Muscle layer of colon (tissue), 2 donors: ENCODE results near the gene LAMA3.

Source experiments
- H3K27ac ChIP-seq: one replicate; pipeline ENCODE4 v1.7.0; 2013; ENCODE audit warnings: low read depth, mild to moderate bottlenecking, low read length, moderate library complexity
- H3K27me3 ChIP-seq, 2 donors: one replicate each; pipeline ENCODE4 v1.7.0; 2013; ENCODE audit warnings: low read length in 2 of 2, mild to moderate bottlenecking in 2 of 2; ENCODE audit not compliant: insufficient read depth in 2 of 2, control insufficient read depth in 1 of 2
- H3K36me3 ChIP-seq: one replicate; pipeline ENCODE4 v1.7.0; 2013; ENCODE audit warnings: mild to moderate bottlenecking, low read length; ENCODE audit not compliant: insufficient read depth
- H3K4me1 ChIP-seq: one replicate; pipeline ENCODE4 v1.7.0; 2013; ENCODE audit warnings: mild to moderate bottlenecking, low read length; ENCODE audit not compliant: insufficient read depth
- H3K4me3 ChIP-seq, 2 donors: one replicate each; pipeline ENCODE4 v1.7.0; 2013; ENCODE audit warnings: low read length in 2 of 2, low read depth in 1 of 2, mild to moderate bottlenecking in 1 of 2, moderate library complexity in 1 of 2
- H3K9ac ChIP-seq: one replicate; pipeline ENCODE4 v1.7.0; 2013; ENCODE audit warnings: low read length
- H3K9me3 ChIP-seq: one replicate; pipeline ENCODE4 v1.7.0; 2013; ENCODE audit warnings: mild to moderate bottlenecking, low read length
- donor health status: abdominal sarcoma.
- donor health status: Adenocarcinoma of cecum.

LAMA3 gene

GRCh38 chr18:23939366-23939765, 250.1 kb downstream of the LAMA3 start:
- Histone ChIP-seq H3K27me3 (no peaks in the 10 kb centered on the region), H3K27ac (no peak overlapping the region), H3K9ac (no peak overlapping the region), H3K4me3 (no peak overlapping the region), H3K36me3 (no peaks in the 10 kb centered on the region), H3K4me1 (no peaks in the 10 kb centered on the region), H3K9me3 (no peaks in the 10 kb centered on the region)

- Histone ChIP-seq H3K4me3 (no peak overlapping the region), H3K27ac (no peak overlapping the region), H3K27me3 (no peaks in the 10 kb centered on the region), H3K36me3 (no peaks in the 10 kb centered on the region), H3K4me1 (no peaks in the 10 kb centered on the region), H3K9me3 (no peaks in the 10 kb centered on the region), H3K9ac (no peak overlapping the region)
These were observed 250.6 kb downstream of the LAMA3 start for GRCh38 chr18:23939896-23940295.

DNA sequence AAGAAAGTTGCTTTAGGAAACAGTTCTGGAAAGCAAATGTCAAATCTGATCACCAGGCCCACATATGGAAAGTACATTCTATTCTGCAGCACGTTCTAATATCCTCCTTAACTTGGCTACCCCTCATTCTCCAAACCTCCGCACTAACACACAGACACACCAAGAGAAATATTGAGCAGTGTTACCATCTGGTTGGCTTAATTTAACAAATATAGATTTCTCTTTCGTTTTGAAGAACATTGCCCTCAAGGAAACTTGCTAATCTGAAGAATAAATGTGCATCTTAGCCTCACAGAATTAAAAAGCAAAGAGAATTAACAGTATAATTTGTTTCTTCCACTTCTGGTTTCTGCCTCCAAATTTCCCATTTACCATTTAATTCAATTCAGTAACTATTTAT, 252.5 kb downstream of the LAMA3 start:
- H3K36me3 ChIP-seq = no peaks in the 10 kb centered on the region

GRCh38 chr18:23943104-23943503, 253.9 kb downstream of the LAMA3 start:
- no peaks in the 10 kb centered on the region for H3K9me3 ChIP-seq
- no peak overlapping the region for H3K27ac ChIP-seq
- no peaks in the 10 kb centered on the region for H3K27me3 ChIP-seq
- no peak overlapping the region for H3K9ac ChIP-seq
- no peaks in the 10 kb centered on the region for H3K36me3 ChIP-seq
- no peak overlapping the region for H3K4me3 ChIP-seq
- H3K4me1 ChIP-seq = no peaks in the 10 kb centered on the region

More for the DNA sequence above, 252.5 kb downstream of the LAMA3 start:
- Histone ChIP-seq H3K27ac (no peak overlapping the region), H3K9me3 (no peaks in the 10 kb centered on the region), H3K27me3 (no peaks in the 10 kb centered on the region), H3K9ac (no peak overlapping the region), H3K4me1 (no peaks in the 10 kb centered on the region), H3K4me3 (no peak overlapping the region)

GRCh38 chr18:23943903-23944624, 254.8 kb downstream of the LAMA3 start:
- H3K4me1 ChIP-seq = no peaks in the 10 kb centered on the region
- H3K27me3 ChIP-seq = no peaks in the 10 kb centered on the region
- no peak overlapping the region for H3K4me3 ChIP-seq
- H3K27ac ChIP-seq = no peak overlapping the region
- H3K9me3 ChIP-seq = no peaks in the 10 kb centered on the region
- H3K9ac ChIP-seq = no peak overlapping the region
- no peaks in the 10 kb centered on the region for H3K36me3 ChIP-seq

- no peaks in the 10 kb centered on the region for H3K9me3 ChIP-seq
- H3K27me3 ChIP-seq = no peaks in the 10 kb centered on the region
- H3K9ac ChIP-seq = no peak overlapping the region
- no peak overlapping the region for H3K27ac ChIP-seq
- no peak overlapping the region for H3K4me3 ChIP-seq
- H3K4me1 ChIP-seq = no peaks in the 10 kb centered on the region
- H3K36me3 ChIP-seq = no peaks in the 10 kb centered on the region
These were observed 256.3 kb downstream of the LAMA3 start for GRCh38 chr18:23945416-23946079.

DNA sequence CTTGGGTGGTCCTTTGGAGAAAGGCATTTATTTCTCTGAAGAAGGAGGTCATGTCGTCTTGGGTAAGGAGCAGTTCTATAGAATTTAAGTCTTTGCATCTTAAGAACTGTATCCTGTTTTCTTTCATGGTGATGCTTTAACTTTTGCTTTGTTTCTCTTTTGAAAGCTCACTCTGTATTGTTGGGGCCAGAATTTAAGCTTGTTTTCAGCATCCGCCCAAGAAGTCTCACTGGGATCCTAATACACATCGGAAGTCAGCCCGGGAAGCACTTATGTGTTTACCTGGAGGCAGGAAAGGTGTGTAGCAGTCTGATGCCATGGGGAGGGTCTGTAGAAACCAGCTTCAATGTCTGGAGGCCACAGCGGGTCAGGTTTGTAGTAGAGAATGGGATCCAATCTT, 260.6 kb downstream of the LAMA3 start:
- no peaks in the 10 kb centered on the region for H3K27me3 ChIP-seq
- no peak overlapping the region for H3K4me3 ChIP-seq
- H3K9me3 ChIP-seq = no peaks in the 10 kb centered on the region
- no peaks in the 10 kb centered on the region for H3K4me1 ChIP-seq
- H3K36me3 ChIP-seq = no peaks in the 10 kb centered on the region
- no peak overlapping the region for H3K9ac ChIP-seq
- no peak overlapping the region for H3K27ac ChIP-seq

- Histone ChIP-seq H3K27me3 (no peaks in the 10 kb centered on the region), H3K9me3 (no peaks in the 10 kb centered on the region), H3K27ac (no peak overlapping the region), H3K4me1 (no peaks in the 10 kb centered on the region), H3K9ac (no peak overlapping the region), H3K4me3 (no peak overlapping the region), H3K36me3 (no peaks in the 10 kb centered on the region)
These were observed 261.4 kb downstream of the LAMA3 start for GRCh38 chr18:23950644-23951043.

GRCh38 chr18:23951206-23951605, 262.0 kb downstream of the LAMA3 start:
- Histone ChIP-seq H3K9me3 (no peaks in the 10 kb centered on the region), H3K36me3 (no peaks in the 10 kb centered on the region), H3K27me3 (no peaks in the 10 kb centered on the region), H3K9ac (no peak overlapping the region), H3K4me1 (no peaks in the 10 kb centered on the region), H3K27ac (no peak overlapping the region), H3K4me3 (no peak overlapping the region)

DNA sequence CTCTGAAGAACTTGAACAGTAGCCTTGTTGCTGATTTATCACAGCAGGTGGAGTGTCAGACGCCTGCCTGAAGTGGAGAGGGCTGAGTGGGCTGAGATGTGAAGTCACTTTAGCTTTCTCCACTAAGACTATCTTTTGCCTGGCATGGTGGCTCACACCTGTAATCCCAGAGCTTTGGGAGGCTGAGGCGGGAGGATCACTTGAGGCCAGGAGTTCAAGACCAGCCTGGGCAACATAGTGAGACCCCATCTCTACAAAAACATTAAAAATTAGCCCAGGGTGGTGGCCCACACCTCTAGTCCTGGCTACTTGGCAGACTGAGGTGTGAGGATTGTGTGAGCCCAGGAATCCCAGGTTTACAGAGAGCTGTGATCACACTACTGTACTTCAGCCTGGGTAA, 264.7 kb downstream of the LAMA3 start:
- no peaks in the 10 kb centered on the region for H3K36me3 ChIP-seq
- no peak overlapping the region for H3K27ac ChIP-seq
- H3K27me3 ChIP-seq = no peaks in the 10 kb centered on the region
- no peak overlapping the region for H3K4me3 ChIP-seq
- no peaks in the 10 kb centered on the region for H3K9me3 ChIP-seq
- peaks cover 13% of the 10 kb centered on the region for H3K4me1 ChIP-seq
- H3K9ac ChIP-seq = no peak overlapping the region

GRCh38 chr18:23956483-23956882, 267.2 kb downstream of the LAMA3 start:
- no peaks in the 10 kb centered on the region for H3K27me3 ChIP-seq
- H3K4me1 ChIP-seq = peaks cover 18% of the 10 kb centered on the region
- no peak overlapping the region for H3K9ac ChIP-seq
- no peak overlapping the region for H3K27ac ChIP-seq
- no peaks in the 10 kb centered on the region for H3K36me3 ChIP-seq
- no peaks in the 10 kb centered on the region for H3K9me3 ChIP-seq
- no peak overlapping the region for H3K4me3 ChIP-seq

- peaks cover 18% of the 10 kb centered on the region for H3K4me1 ChIP-seq
- H3K27ac ChIP-seq = peak overlapping the region; percentile 91
- H3K27me3 ChIP-seq = no peaks in the 10 kb centered on the region
- H3K9me3 ChIP-seq = no peaks in the 10 kb centered on the region
- H3K36me3 ChIP-seq = no peaks in the 10 kb centered on the region
- no peak overlapping the region for H3K4me3 ChIP-seq
- peak overlapping the region; percentile 18 for H3K9ac ChIP-seq
These were observed 268.8 kb downstream of the LAMA3 start for GRCh38 chr18:23958036-23958435.
